Natural killer cell (primary cell): ENCODE data around the gene MEN1. TPM values are rescaled to one million over a fixed set of nuclear protein-coding genes. Genes with fewer than 3 reads are reported as not detected.

Experiments
- ATAC-seq, 3 donors: fragments of 150-1000 bp in 2 of 3; fragments of 200-7000 bp in 1 of 3; cut with Tn5 transposase; 1 replicate in 1 of 3; 2 replicates in 2 of 3; pipeline ENCODE4 v1.10.0; 2021; ENCODE audit warnings: mild to moderate bottlenecking in 2 of 3, moderate library complexity in 2 of 3
- DNase-seq, 2 donors: peaks; one replicate each; pipeline versions ENCODE4 v3.0.0 to v3.0.0-alpha.2; 2013 to 2021; ENCODE audit warnings: mixed read lengths in 1 of 2
- H3K27ac ChIP-seq: one replicate; pipeline ENCODE4 v1.5.1; 2013; ENCODE audit warnings: mild to moderate bottlenecking, low read length
- H3K27me3 ChIP-seq: one replicate; pipeline ENCODE4 v1.6.1; 2013; ENCODE audit warnings: low read length; ENCODE audit not compliant: control insufficient read depth, insufficient read depth
- H3K36me3 ChIP-seq: one replicate; pipeline ENCODE4 v1.6.1; 2013; ENCODE audit warnings: low read length; ENCODE audit not compliant: control insufficient read depth, insufficient read depth
- H3K4me1 ChIP-seq: one replicate; pipeline ENCODE4 v1.6.1; 2013; ENCODE audit warnings: low read length; ENCODE audit not compliant: control insufficient read depth, insufficient read depth
- H3K4me3 ChIP-seq: one replicate; pipeline ENCODE4 v1.5.1; 2013; ENCODE audit warnings: low read length
- H3K9me3 ChIP-seq: one replicate; pipeline ENCODE4 v1.6.1; 2013; ENCODE audit warnings: low read length; ENCODE audit not compliant: control insufficient read depth, insufficient read depth
- H3K27ac Mint-ChIP-seq, 2 donors: one replicate each; pipeline ENCODE4 v1.8.0; 2022; ENCODE audit warnings: mild to moderate bottlenecking in 2 of 2, mixed read lengths in 2 of 2, moderate library complexity in 1 of 2
- H3K27me3 Mint-ChIP-seq, 2 donors: one replicate each; pipeline ENCODE4 v1.8.0; 2022; ENCODE audit warnings: low read depth in 2 of 2, mixed read lengths in 2 of 2
- H3K36me3 Mint-ChIP-seq: one replicate; pipeline ENCODE4 v1.8.0; 2022; ENCODE audit warnings: mixed read lengths
- H3K4me1 Mint-ChIP-seq, 2 donors: one replicate each; pipeline ENCODE4 v1.8.0; 2022; ENCODE audit warnings: mixed read lengths in 2 of 2
- H3K4me3 Mint-ChIP-seq: one replicate; pipeline ENCODE4 v1.8.0; 2022; ENCODE audit warnings: mild to moderate bottlenecking, moderate library complexity, mixed read lengths
- H3K9me3 Mint-ChIP-seq, 2 donors: one replicate each; pipeline ENCODE4 v1.8.0; 2022; ENCODE audit warnings: mixed read lengths in 2 of 2
- CTCF ChIP-seq: fragments of 200-600 bp; IDR thresholded peaks from one replicate; pipeline ENCODE4 v1.8.0; 2022; ENCODE audit warnings: antibody characterized with exemption
- WGBS: methylation state at CpG from one replicate; pipeline ENCODE4 v1.1.7; 2013; ENCODE audit warnings: missing lambda C conversion rate; ENCODE audit not compliant: insufficient coverage; 5-methylcytosine and 5-hydroxymethylcytosine counted together
- intact Hi-C: fragments of 100-400 bp; cut with micrococcal nuclease; formaldehyde crosslinking; loops from one replicate; pipeline ENCODE4 v1.14.2; 2022
- total RNA-seq, 4 donors: library from RNA; stranded (reverse); fragments of 120-200 nt in 1 of 4; gene quantifications; one replicate each; pipeline versions ENCODE4 v1.2.3 to v1.2.4, GENCODE V29; 2013 to 2022

The MEN1 gene
- total RNA-seq, 3 donors from 2014 or later (not counting 1 experiment from before 2014, with no cell fraction given), result 29.3 to 42.2 (median 32.2) TPM

- Histone ChIP-seq H3K36me3 (no peaks in the 10 kb centered on the region), H3K4me1 (peaks cover 23% of the 10 kb centered on the region), H3K27ac (no peak overlapping the region), H3K27me3 (no peaks in the 10 kb centered on the region), H3K4me3 (no peak overlapping the region), H3K9me3 (no peaks in the 10 kb centered on the region)
- H3K27ac Mint-ChIP-seq, result no peak overlapping the region
- DNase-seq (no peak), ATAC-seq (no peak)
- peaks cover 17 to 19% of the 10 kb centered on the region in 2 donors for H3K4me1 Mint-ChIP-seq
- no peaks in the 10 kb centered on the region for H3K9me3 Mint-ChIP-seq
- 97% methylated on average over 5 of the region's 5 CpGs for WGBS
- no peaks in the 10 kb centered on the region for H3K27me3 Mint-ChIP-seq
- no peaks in the 10 kb centered on the region for H3K36me3 Mint-ChIP-seq
- H3K4me3 Mint-ChIP-seq, result no peak overlapping the region
- intact Hi-C loops, result loop anchor here (5.0 kb wide), 1 partner anchor 72 kb away; the partner anchor contains the start of gene RASGRP2
- TF ChIP-seq CTCF, result no peak
These were observed 3.5 kb upstream of the MEN1 start for GRCh38 chr11:64813826-64814225.

GRCh38 chr11:64810891-64811272, 531 bp upstream of the MEN1 start:
- intact Hi-C loops, result loop anchor here (5.0 kb wide), 1 partner anchor 69 kb away; the partner anchor contains the start of gene RASGRP2
- TF ChIP-seq CTCF, result no peak
- H3K9me3 ChIP-seq, result no peaks in the 10 kb centered on the region
- H3K4me1 Mint-ChIP-seq, result peaks cover 17 to 26% of the 10 kb centered on the region in 2 donors
- WGBS, result 25% methylated on average over 10 of the region's 17 CpGs
- H3K27me3 Mint-ChIP-seq, result no peaks in the 10 kb centered on the region
- ATAC-seq (peak; percentile 73 to 83 (median 76)), DNase-seq (peak; percentile 52 to 76)
- H3K27me3 ChIP-seq, result no peaks in the 10 kb centered on the region
- no peaks in the 10 kb centered on the region for H3K9me3 Mint-ChIP-seq
- H3K27ac Mint-ChIP-seq, result peak overlapping the region; percentile 95 to 96
- peak overlapping the region; percentile 96 for H3K4me3 Mint-ChIP-seq
- peaks cover 6% of the 10 kb centered on the region for H3K36me3 ChIP-seq
- H3K4me1 ChIP-seq, result peaks cover 23% of the 10 kb centered on the region
- peak overlapping the region; percentile 93 for H3K27ac ChIP-seq
- H3K4me3 ChIP-seq, result peak overlapping the region; percentile 89
- no peaks in the 10 kb centered on the region for H3K36me3 Mint-ChIP-seq

- no peaks in the 10 kb centered on the region for H3K27me3 Mint-ChIP-seq
- no peaks in the 10 kb centered on the region for H3K9me3 Mint-ChIP-seq
- Histone ChIP-seq H3K4me1 (peaks cover 23% of the 10 kb centered on the region), H3K36me3 (peaks cover 8% of the 10 kb centered on the region), H3K27me3 (no peaks in the 10 kb centered on the region), H3K27ac (peak overlapping the region; percentile 93), H3K9me3 (no peaks in the 10 kb centered on the region), H3K4me3 (peak overlapping the region; percentile 89)
- peak overlapping the region; percentile 95 to 96 for H3K27ac Mint-ChIP-seq
- TF ChIP-seq CTCF, result no peak
- DNase-seq, result peak in 1 of 2 donors; percentile 42
- WGBS, result 6% methylated on average over 44 of the region's 44 CpGs
- H3K4me3 Mint-ChIP-seq, result peak overlapping the region; percentile 96
- intact Hi-C loops, result loop anchor here (5.0 kb wide), 1 partner anchor 68 kb away; the partner anchor contains the start of gene RASGRP2
- ATAC-seq, result peak in 2 of 3 donors; percentile 1 to 5
- H3K4me1 Mint-ChIP-seq, result peaks cover 17 to 26% of the 10 kb centered on the region in 2 donors
- H3K36me3 Mint-ChIP-seq, result no peaks in the 10 kb centered on the region
These were observed 540 bp downstream of the MEN1 start for GRCh38 chr11:64809781-64810241.

- Mint-ChIP-seq H3K9me3 (no peaks in the 10 kb centered on the region), H3K27ac (peak overlapping the region in 1 of 2 donors; percentile 66), H3K4me3 (no peak overlapping the region), H3K27me3 (no peaks in the 10 kb centered on the region), H3K4me1 (peaks cover 22 to 34% of the 10 kb centered on the region in 2 donors), H3K36me3 (no peaks in the 10 kb centered on the region)
- Histone ChIP-seq H3K4me3 (no peak overlapping the region), H3K36me3 (peaks cover 12% of the 10 kb centered on the region), H3K9me3 (no peaks in the 10 kb centered on the region), H3K27me3 (no peaks in the 10 kb centered on the region), H3K4me1 (peaks cover 51% of the 10 kb centered on the region), H3K27ac (no peak overlapping the region)
- ATAC-seq (no peak), DNase-seq (no peak)
- intact Hi-C loops, result no loop called here
- WGBS, result 98% methylated on average over 9 of the region's 9 CpGs
- no peak for TF ChIP-seq CTCF
These were observed 4.9 kb downstream of the MEN1 start for GRCh38 chr11:64805481-64805880.
